HG03558 (cell line): ENCODE data around the gene PCDHGA6.
"Not testable (repeated sequence)": the region's sequence is repeated elsewhere in the genome, so short reads cannot be mapped to it uniquely, and the experiment has no call there.

ENCODE experiments used
- ATAC-seq: cut with Tn5 transposase; IDR thresholded peaks from one replicate; pipeline ENCODE4 v1.9.1; 2021; ENCODE audit warnings: moderate number of reproducible peaks; ENCODE audit not compliant: unreplicated experiment; ENCODE audit errors: extremely low read depth

Gene PCDHGA6

DNA sequence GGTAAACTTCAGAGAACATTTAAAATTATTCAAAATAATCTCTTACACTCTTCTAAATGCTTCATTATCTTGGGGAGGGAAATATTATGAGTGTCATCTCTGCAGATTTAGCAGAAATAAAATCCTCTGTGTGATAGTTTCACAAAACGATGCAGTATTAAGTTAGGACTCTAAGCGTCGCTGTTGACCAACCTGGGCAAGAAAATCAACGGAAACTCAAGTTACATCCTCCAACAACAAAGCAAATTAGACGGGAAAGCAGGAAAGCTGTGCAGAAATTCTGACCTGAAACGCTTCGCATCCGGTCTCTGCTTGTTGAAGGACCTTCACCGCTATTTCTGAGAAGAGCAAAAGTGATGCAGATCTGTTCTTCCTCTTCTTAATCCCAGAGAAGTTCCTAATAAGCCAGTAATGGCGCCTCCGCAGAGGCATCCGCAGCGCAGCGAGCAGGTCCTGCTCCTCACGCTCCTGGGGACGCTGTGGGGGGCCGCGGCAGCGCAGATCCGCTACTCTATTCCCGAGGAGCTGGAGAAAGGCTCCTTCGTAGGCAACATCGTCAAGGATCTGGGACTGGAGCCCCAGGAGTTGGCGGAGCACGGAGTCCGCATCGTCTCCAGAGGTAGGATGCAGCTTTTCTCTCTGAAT lies at the start of gene PCDHGA6:
TSS of gene PCDHGA6 (plus strand) at position 219 of the 645 bp plus-strand sequence. CDS start at position 412, 193 bp downstream.
- ATAC-seq, result no peak

DNA sequence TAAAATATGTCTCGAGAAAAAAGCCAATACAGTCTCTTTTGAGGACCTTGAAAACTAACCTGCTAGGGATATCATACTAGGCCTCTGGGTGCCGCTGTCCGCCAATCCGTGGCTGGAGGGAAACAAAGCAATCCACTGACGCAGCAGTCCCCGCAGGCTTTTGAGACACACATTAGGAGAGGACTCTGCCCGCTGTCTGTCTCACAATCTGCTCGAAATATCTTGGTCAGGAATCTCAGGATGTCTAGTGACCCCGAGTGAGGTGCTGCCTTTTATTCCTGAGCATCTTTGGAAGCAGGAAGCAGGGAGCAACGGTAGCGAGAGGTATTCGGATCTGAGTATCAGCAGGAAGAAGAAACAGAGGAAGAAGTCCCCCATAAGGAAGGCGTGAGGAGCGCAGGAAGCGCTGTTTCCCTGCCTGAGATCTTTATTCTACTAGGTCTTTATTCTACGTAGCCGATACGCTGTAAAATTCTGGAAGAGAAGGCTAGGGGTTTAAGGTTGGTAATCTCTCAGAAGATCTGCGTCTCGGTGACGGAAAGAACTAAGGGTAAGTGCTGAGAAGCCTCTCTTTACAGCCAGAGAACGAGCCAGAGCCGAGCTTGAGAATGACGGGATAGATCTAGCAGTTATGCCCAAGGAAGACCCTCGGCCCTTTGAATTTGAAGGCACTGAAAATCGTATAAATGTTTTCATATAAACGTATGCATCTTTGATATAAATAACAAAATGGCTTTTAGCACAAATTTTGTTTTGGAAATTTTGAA lies 47.4 kb upstream of the PCDHGA6 start:
- no peak for ATAC-seq

DNA sequence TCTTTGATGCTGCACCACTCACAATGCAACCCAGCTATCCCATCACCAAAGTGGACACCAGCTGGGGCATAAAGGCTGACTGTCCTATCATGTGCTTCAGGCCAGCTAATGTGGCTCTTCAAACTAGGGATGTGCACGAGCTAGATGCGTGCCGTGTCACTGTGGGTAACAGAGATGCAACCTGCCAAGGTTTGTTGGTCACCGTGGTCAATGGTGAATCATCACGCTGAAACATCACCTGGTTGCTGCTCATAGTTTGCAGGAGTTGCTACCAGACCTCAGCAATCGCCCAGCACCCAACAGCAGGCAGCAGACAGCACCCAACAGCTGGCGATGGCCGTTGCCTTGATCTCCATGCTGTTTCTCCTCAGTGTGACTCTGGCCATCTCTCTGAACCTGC lies 45.5 kb upstream of the PCDHGA6 start:
- no peak for ATAC-seq

DNA sequence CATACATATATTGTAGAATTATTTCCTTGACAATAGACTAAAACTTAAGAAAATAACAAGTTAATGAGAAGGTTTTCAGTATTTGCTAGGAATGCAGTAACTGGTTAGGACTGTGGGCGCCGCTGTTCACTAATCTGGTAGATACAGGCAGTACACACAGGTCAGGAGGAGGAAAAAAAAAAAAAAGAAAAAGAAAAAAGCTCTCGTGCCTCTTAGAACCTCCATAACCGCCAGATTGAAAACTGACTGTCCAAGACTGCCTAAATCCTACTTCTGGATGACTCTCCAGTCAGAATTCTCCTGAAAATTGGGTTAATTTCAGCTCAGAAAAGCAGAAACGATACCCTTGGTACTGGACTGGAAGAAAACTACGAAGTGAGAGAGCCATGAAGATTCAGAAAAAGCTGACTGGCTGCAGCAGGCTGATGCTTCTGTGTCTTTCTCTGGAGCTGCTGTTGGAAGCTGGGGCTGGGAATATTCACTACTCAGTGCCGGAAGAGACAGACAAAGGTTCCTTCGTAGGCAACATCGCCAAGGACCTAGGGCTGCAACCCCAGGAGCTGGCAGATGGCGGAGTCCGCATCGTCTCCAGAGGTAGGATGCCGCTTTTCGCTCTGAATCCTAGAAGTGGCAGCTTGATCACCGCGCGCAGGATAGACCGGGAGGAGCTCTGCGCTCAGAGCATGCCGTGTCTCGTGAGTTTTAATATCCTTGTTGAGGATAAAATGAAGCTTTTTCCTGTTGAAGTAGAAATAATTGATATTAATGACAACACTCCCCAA lies 43.2 kb upstream of the PCDHGA6 start, which contains the start of gene PCDHGA1:
TSS of gene PCDHGA1 (plus strand) at position 216 of the 782 bp plus-strand sequence.
- no peak for ATAC-seq

DNA sequence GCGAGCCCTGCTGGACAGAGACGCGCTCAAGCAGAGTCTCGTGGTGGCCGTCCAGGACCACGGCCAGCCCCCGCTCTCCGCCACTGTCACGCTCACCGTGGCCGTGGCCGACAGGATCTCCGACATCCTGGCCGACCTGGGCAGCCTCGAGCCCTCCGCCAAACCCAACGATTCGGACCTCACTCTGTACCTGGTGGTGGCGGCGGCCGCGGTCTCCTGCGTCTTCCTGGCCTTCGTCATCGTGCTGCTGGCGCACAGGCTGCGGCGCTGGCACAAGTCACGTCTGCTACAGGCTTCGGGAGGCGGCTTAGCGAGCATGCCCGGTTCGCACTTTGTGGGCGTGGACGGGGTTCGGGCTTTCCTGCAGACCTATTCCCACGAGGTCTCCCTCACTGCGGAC lies 41.1 kb upstream of the PCDHGA6 start:
- not testable (repeated sequence) for ATAC-seq

DNA sequence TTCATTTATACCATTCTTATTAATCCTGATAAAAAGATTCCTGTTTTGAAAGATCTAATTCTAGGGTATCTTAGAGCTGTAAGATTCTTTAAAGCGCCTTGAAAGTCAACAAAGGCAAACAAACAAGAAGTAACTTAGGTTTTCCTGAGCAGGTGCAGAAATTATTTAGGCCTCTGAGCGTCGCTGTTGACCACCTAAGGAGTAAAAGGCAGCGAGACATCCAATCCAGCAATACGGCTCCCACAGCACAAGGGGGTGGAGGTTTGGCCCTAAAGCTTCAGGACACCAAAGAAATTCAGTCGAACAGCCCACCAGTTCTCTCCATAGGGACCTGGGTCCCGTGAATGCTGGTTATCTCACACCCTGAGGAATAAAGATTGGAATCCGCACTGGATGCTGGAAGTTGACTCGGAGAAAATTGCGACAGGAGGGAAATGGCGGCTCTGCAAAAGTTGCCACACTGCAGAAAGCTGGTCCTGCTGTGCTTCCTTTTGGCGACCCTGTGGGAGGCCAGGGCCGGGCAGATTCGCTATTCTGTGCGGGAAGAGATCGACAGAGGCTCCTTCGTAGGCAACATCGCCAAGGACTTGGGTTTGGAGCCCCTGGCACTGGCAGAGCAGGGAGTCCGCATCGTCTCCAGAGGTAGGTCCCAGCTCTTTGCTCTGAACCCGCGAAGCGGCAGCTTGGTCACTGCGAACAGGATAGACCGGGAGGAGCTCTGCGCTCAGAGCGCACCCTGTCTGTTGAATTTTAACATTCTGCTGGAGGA lies 35.0 kb upstream of the PCDHGA6 start, which contains the start of gene PCDHGA2:
TSS of gene PCDHGA2 (plus strand) at position 223 of the 769 bp plus-strand sequence.
- no peak for ATAC-seq

DNA sequence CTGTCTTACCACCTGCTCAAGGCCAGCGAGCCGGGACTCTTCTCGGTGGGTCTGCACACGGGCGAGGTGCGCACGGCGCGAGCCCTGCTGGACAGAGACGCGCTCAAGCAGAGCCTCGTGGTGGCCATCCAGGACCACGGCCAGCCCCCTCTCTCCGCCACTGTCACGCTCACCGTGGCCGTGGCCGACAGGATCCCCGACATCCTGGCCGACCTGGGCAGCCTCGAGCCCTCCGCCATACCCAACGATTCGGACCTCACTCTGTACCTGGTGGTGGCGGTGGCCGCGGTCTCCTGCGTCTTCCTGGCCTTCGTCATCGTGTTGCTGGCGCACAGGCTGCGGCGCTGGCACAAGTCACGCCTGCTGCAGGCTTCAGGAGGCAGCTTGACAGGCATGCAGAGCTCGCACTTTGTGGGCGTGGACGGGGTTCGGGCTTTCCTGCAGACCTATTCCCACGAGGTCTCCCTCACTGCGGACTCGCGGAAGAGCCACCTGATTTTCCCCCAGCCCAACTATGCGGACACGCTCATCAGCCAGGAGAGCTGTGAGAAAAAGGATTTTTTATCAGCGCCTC lies 32.8 kb upstream of the PCDHGA6 start:
- ATAC-seq, result not testable (repeated sequence)

DNA sequence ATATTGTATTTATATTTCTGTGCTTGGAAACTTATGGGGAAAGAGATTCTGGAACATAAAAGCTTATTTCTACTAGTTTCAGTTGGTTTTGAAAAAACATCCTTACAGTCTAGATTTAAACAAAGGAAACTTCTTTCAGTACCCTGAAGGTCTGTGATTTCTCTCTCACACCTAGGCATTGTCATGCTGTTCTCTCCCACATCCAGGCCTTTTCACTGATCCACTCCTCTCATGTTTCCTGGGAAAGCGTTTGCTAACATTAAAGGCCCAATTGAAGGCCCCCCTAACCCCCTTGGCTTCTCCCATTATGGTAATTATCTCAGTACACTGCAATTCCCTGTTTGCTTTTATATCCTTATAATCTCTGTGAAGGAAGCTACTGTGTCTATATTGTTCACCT lies 30.9 kb upstream of the PCDHGA6 start:
- ATAC-seq, result no peak

DNA sequence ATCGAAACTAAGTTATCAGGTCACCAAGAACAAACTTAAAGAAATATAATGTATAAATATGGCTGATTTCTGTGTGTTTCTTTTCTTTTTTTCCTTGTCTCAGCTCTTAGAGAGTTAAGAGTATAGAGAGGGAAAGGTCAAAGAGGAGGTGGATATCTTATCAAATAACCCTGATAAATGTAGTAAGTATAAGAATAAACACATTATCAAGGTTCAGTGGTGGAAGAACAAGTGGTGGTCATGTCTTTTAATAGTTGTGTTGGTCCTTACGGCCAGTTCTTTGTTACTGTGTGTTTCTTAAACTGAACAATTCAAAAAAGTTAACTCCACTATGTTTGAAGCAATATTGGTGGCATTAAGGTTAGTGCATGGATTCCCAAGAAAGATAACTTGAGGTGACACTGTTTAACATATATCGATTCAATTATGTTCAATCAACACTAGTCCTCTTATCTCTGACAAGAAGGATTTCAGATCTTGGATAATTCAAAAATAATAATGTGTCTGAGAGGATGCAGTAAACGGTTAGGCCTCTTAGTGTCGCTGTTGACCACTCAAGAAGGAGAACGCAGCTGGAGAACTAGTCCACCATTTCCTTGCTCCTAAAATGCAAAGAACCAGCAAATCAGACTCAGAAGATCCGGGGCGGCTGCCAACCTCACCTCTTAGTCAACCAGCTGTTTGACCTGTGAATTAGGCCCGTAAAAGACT lies 30.3 kb upstream of the PCDHGA6 start, which contains the start of gene PCDHGA3:
TSS of gene PCDHGA3 (plus strand) at position 588 of the 711 bp plus-strand sequence. CDS start 205 bp downstream, outside the sequence.
- ATAC-seq, result no peak

DNA sequence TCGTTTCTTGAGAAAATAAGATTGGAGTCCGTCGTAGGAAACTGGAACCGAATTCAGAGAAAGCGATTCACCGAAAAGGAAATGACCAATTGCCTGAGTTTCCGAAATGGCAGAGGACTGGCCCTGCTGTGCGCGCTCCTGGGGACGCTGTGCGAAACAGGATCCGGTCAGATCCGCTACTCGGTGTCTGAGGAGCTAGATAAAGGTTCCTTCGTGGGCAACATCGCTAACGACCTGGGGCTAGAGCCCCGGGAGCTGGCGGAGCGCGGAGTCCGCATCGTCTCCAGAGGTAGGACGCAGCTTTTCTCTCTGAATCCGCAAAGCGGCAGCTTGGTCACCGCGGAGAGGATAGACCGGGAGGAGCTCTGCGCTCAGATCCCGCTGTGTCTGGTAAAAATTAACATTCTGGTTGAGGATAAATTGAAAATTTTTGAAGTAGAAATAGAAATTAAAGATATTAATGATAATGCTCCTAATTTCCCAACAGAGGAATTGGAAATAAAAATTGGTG lies 29.7 kb upstream of the PCDHGA6 start:
- ATAC-seq, result no peak

DNA sequence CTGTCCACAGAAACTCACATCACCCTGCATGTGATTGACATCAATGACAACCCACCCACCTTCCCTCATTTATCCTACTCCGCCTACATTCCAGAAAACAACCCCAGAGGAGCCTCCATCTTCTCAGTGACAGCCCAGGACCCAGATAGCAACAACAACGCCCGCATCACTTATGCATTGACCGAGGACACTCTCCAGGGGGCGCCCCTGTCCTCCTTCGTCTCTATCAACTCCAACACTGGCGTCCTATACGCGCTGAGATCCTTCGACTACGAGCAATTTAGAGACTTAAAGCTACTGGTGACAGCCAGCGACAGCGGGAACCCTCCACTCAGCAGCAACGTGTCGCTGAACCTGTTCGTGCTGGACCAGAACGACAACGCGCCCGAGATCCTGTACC lies 28.4 kb upstream of the PCDHGA6 start:
- ATAC-seq, result no peak

DNA sequence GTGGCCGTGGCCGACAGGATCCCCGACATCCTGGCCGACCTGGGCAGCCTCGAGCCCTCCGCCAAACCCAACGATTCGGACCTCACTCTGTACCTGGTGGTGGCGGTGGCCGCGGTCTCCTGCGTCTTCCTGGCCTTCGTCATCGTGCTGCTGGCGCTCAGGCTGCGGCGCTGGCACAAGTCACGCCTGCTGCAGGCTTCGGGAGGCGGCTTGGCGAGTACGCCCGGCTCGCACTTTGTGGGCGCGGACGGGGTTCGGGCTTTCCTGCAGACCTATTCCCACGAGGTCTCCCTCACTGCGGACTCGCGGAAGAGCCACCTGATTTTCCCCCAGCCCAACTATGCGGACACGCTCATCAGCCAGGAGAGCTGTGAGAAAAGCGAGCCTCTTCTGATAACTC lies 27.7 kb upstream of the PCDHGA6 start:
- not testable (repeated sequence) for ATAC-seq

DNA sequence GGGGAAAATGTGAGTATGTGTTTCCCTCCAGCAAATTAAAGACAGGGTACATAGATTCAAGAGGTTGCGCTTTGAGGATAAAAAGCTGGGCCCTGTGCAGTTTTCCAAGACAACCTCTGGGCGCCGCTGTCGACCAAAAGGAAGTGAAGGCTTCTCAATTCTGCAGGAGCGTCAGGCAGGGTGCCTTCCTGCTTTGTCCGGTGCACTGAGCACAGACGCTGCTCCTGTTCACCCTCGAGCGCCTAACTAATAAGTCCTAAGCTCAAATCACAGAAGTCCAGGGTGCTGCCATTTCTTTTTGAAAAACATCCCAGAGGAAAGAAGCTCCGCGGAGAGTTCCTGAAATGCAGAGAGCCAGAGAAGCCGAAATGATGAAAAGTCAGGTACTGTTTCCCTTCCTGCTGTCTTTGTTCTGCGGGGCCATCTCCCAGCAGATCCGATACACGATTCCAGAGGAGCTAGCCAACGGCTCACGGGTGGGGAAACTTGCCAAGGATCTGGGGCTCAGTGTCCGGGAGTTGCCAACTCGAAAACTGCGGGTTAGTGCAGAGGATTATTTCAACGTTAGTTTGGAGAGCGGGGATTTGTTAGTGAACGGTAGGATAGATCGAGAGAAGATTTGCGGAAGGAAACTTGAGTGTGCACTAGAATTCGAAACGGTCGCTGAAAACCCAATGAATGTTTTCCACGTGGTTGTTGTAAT lies 23.6 kb upstream of the PCDHGA6 start, which contains the start of gene PCDHGB1:
TSS of gene PCDHGB1 (plus strand) at position 183 of the 703 bp plus-strand sequence. CDS start at position 345, 162 bp downstream.
- no peak for ATAC-seq

DNA sequence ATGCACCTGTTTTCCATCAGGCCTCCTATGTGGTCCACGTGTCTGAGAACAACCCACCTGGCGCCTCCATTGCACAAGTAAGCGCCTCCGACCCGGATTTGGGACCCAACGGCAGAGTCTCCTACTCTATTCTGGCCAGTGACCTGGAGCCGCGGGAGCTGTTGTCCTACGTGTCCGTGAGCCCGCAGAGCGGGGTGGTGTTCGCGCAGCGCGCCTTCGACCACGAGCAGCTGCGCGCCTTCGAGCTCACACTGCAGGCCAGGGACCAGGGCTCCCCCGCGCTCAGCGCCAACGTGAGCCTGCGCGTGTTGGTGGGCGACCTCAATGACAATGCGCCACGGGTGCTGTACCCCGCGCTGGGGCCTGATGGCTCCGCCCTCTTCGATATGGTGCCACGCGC lies 22.1 kb upstream of the PCDHGA6 start:
- ATAC-seq, result no peak

DNA sequence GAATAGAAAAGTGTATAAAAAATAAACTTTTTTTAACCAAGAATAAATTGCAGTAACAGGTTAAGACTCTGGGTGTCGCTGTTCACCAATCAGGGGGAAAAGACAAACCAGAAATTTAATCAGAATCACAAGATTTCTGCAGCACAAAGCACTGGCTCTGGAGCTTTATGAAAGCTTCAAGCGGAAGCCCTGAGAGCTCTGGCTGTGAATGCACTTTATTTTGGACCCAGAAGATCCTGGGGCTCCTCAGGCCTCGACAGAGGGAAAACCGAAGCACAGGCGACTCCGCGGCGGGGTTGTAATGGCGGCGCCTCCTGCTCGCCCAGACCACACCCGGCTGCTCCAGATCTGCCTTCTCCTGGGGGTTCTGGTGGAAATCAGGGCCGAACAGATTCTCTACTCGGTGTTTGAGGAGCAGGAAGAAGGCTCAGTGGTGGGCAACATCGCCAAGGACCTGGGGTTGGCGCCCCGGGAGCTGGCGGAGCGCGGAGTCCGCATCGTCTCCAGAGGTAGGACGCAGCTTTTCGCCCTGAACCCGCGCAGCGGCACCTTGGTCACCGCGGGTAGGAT lies 18.7 kb upstream of the PCDHGA6 start, which contains the start of gene PCDHGA4:
TSS of gene PCDHGA4 (plus strand) at position 122 of the 570 bp plus-strand sequence. CDS start at position 209, 87 bp downstream.
- ATAC-seq, result no peak

DNA sequence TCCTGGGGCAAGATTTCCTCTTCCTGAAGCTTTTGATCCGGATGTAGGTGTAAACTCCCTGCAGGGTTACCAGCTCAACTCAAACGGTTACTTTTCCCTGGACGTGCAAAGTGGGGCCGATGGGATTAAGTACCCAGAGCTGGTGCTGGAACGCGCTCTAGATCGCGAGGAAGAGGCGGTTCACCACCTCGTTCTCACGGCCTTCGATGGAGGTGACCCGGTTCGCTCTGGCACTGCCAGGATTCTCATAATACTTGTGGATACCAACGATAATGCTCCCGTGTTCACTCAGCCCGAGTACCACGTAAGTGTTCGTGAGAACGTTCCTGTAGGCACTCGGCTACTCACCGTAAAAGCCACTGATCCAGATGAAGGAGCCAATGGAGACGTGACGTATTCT lies 18.1 kb upstream of the PCDHGA6 start:
- no peak for ATAC-seq

DNA sequence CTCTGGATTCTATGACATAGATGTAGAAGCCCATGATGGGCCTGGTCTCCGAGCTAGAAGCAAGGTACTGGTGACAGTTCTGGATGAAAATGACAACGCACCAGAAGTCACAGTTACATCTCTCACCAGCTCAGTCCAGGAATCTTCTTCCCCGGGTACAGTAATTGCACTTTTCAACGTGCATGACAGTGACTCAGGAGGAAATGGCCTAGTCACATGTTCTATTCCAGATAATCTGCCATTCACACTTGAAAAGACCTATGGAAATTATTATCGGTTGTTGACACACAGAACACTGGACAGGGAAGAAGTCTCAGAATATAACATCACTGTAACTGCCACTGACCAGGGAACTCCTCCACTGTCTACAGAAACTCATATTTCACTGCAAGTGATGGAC lies 17.6 kb upstream of the PCDHGA6 start:
- ATAC-seq, result no peak

DNA sequence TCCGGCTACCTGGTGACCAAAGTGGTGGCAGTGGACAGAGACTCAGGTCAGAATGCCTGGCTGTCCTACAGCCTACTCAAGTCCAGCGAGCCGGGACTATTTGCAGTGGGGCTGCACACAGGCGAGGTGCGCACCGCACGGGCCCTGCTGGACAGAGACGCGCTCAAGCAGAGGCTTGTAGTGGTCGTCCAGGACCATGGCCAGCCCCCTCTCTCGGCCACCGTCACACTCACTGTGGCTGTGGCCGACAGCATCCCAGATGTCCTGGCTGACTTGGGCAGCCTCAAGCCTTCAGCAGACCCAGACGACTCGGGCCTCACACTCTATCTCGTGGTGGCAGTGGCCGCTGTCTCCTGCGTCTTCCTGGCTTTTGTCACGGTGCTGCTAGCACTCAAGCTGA lies 16.7 kb upstream of the PCDHGA6 start:
- no peak for ATAC-seq
